GM12872 (cell line): ENCODE results near the gene TMEM220.

Experiments used
- TF ChIP-seq, protein P1 (sequence below): IDR thresholded peaks from 3 replicates; pipeline ENCODE4 v1.5.1; 2011; ENCODE audit warnings: low read depth, mild to moderate bottlenecking, low read length, moderate library complexity; ENCODE audit not compliant: insufficient read depth

Gene TMEM220

GRCh38 chr17:10761281-10761680 lies 31.5 kb upstream of the TMEM220 start:
- TF ChIP-seq, protein P1, sequence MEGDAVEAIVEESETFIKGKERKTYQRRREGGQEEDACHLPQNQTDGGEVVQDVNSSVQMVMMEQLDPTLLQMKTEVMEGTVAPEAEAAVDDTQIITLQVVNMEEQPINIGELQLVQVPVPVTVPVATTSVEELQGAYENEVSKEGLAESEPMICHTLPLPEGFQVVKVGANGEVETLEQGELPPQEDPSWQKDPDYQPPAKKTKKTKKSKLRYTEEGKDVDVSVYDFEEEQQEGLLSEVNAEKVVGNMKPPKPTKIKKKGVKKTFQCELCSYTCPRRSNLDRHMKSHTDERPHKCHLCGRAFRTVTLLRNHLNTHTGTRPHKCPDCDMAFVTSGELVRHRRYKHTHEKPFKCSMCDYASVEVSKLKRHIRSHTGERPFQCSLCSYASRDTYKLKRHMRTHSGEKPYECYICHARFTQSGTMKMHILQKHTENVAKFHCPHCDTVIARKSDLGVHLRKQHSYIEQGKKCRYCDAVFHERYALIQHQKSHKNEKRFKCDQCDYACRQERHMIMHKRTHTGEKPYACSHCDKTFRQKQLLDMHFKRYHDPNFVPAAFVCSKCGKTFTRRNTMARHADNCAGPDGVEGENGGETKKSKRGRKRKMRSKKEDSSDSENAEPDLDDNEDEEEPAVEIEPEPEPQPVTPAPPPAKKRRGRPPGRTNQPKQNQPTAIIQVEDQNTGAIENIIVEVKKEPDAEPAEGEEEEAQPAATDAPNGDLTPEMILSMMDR = no peak

- TF ChIP-seq, protein P1 = no peak
Measured at GRCh38 chr17:10758062-10758461, 28.2 kb upstream of the TMEM220 start.

DNA sequence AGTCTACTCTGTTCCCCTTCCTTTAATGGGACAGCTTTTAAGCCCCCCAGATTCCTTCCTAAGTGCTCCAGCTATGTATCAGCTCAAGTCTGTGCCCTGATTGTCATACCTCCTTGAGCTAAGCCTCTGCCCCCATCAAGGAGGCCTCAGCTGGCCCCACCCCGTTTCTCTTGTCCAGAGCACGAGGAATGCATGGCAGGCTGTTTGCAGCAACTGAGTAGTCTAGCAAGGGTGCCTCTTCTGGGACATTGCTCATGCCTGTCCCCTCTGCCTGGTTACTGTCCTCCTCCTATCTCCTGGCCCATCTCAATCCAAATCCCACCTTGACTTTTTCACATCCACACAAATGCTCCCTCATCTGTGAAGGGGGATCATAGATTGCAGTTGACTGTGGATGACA lies 27.8 kb upstream of the TMEM220 start:
- TF ChIP-seq, protein P1 = no peak

- TF ChIP-seq, protein P1 = no peak
Measured at GRCh38 chr17:10757067-10757466, 27.2 kb upstream of the TMEM220 start.

GRCh38 chr17:10756619-10757018 lies 26.8 kb upstream of the TMEM220 start:
- TF ChIP-seq, protein P1 = no peak

- TF ChIP-seq, protein P1 = no peak
Measured at GRCh38 chr17:10756185-10756584, 26.4 kb upstream of the TMEM220 start.

- TF ChIP-seq, protein P1 = no peak
Measured at GRCh38 chr17:10755592-10756127, 25.8 kb upstream of the TMEM220 start.
